K562 treated with DMSO at 1 percent for 24 hours (cell line): ENCODE measurements around the gene ACSS3. TPM values are rescaled to one million over a fixed set of nuclear protein-coding genes. Genes with fewer than 3 reads are reported as not detected.

ENCODE experiments used
- total RNA-seq: library from RNA; unstranded; fragments of 300-600 nt; gene quantifications from 2 replicates; pipeline ENCODE4 v1.2.3, GENCODE V29; 2022; ENCODE audit warnings: low read depth; ENCODE audit not compliant: insufficient read depth

The ACSS3 gene
- total RNA-seq = not detected in 2 replicates

DNA sequence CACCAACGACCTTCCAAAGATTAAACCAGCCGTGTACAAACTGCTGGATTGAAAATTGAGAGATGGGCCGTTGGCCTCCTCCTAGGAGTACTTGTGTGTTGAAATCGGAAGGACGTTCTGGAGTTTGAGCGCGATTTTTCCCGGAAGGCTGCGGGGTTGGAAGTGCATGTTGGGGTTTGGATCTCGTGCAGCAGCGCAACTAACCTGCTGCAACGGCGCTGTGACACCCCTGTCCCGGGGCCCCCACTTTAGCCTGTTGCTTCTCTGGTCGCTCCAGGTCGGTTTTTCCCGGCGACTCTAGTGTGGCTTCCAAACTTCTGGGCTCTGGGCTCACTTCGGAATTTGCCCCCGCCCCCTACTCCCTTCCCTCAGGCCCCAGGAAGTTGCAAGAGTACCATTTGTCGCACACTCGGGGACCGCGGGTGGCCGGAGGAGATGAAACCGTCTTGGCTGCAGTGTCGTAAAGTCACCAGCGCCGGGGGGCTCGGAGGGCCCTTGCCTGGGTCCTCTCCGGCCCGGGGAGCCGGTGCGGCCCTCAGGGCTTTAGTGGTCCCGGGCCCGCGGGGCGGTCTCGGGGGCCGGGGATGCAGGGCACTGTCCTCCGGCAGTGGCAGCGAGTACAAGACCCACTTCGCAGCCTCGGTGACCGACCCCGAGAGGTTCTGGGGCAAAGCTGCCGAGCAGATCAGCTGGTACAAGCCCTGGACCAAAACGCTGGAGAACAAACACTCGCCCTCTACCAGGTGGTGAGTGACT, at the start of gene ACSS3:
ACSS3 (plus strand) TSS at position 394 of the 756 bp plus-strand sequence; CDS start at position 436, 42 bp downstream.

Other genes starting within 250 kb of the ACSS3 start
- gene LIN7A, start 140.1 kb upstream of the ACSS3 start, total RNA-seq = not detected in 2 replicates